Activated naive CD4-positive, alpha-beta T cell treated with anti-CD3 and anti-CD28 coated beads, Interleukin-2, amount 50 U/mL, for 24 hours (primary cell): ENCODE results near the gene EMP2.
A peak's percentile ranks its signal among the peaks of the same experiment; 100 is the strongest.
"Not testable (repeated sequence)": the region's sequence is repeated elsewhere in the genome, so short reads cannot be mapped to it uniquely, and the experiment has no call there.

Experiments used
- H3K27ac Mint-ChIP-seq: one replicate; pipeline ENCODE4 v1.8.0; 2021; ENCODE audit warnings: mild to moderate bottlenecking, mixed read lengths
- H3K27me3 Mint-ChIP-seq: one replicate; pipeline ENCODE4 v1.8.0; 2021; ENCODE audit warnings: mixed read lengths
- H3K36me3 Mint-ChIP-seq: one replicate; pipeline ENCODE4 v1.8.0; 2021; ENCODE audit warnings: mixed read lengths
- H3K4me1 Mint-ChIP-seq: one replicate; pipeline ENCODE4 v1.8.0; 2021; ENCODE audit warnings: mixed read lengths
- H3K4me3 Mint-ChIP-seq: one replicate; pipeline ENCODE4 v1.8.0; 2021; ENCODE audit warnings: mild to moderate bottlenecking, mixed read lengths
- H3K9me3 Mint-ChIP-seq: one replicate; pipeline ENCODE4 v1.8.0; 2021; ENCODE audit warnings: mixed read lengths

Gene EMP2

DNA sequence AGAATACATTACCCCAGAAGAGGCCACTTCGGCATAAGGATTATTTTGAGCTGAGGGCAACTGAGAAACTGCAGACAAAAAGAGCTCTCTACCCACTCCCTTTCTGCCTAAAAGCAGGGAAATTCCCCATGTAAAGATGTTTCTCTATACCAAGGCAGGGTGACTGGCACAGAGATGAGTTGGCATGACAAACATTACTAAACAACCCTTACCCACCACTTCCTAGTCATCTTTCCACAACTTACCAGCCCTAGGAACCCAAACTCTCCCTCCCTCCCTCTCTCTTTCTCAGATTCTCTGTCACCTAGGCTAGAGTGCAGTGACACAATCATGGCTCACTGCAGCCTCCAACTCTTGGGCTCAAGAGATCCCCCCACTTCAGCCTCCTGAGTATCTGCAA is 68.6 kb downstream of the EMP2 start:
- H3K4me1 Mint-ChIP-seq: peaks cover 9% of the 10 kb centered on the region
- H3K36me3 Mint-ChIP-seq: no peaks in the 10 kb centered on the region
- H3K4me3 Mint-ChIP-seq: no peak overlapping the region
- no peaks in the 10 kb centered on the region for H3K9me3 Mint-ChIP-seq
- H3K27ac Mint-ChIP-seq: no peak overlapping the region
- no peaks in the 10 kb centered on the region for H3K27me3 Mint-ChIP-seq

DNA sequence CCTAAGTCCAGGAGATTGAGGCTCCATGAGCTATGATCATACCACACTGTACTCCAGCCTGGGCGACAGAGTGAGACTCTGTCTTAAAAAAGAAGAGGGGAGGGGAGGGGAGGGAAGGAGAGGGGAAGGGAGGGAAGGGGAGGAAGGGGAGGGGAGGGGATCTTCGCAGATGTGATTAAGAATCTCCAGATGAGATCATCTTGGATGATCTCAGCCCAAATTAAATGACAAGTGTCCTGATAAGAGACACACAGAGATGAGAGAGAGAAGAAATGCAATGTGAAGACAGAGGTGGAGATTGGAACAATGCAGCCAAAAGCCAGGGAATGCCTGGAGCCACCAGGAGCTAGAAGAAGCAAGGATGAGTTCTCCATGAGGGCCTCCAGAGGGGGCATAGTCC is 70.1 kb downstream of the EMP2 start:
- Mint-ChIP-seq H3K27ac (peak overlapping the region; percentile 18), H3K9me3 (no peaks in the 10 kb centered on the region), H3K27me3 (no peaks in the 10 kb centered on the region), H3K36me3 (no peaks in the 10 kb centered on the region), H3K4me3 (no peak overlapping the region), H3K4me1 (peaks cover 9% of the 10 kb centered on the region)

DNA sequence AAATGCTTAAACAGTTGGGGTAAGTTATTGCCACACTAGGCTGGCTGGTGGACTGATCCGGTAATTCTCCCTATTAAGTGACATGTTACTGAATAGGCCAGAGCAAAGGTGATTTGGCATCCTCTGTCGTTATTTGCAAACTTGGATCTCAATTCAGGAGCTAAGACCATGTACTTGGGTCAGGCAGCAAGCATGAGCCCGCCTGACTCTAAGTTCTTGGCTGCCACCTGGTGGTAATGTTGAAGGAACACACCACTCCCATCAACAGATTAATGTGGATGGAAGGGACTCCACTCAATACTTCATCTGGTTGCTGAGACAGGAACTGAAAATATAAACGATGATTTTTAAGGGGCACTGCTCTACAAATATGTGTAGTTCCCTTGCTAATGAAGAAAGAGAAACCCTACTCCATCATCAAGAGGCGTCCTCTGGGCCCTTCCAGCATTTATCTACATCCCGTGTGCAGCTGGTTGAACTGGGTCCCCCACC is 70.8 kb downstream of the EMP2 start:
- Mint-ChIP-seq H3K9me3 (no peaks in the 10 kb centered on the region), H3K4me1 (peaks cover 8% of the 10 kb centered on the region), H3K4me3 (no peak overlapping the region), H3K36me3 (no peaks in the 10 kb centered on the region), H3K27ac (no peak overlapping the region), H3K27me3 (no peaks in the 10 kb centered on the region)

DNA sequence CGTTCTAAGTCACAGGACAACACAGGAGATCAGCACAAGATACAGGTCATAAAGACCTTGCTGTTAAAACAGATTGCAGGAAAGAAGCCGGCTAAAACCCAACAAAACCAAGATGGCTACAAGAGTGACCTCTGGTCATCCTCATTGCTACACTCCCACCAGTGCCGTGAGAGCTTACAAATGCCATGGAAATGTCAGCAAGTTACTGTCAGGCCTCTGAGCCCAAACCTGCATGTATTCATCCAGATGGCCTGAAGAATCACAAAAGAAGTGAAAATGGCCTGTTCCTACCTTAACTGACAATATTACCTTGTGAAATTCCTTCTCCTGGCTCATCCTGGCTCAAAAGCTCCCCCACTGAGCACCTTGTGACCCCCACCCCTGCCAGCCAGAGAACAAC is 75.1 kb downstream of the EMP2 start:
- peaks cover 20% of the 10 kb centered on the region for H3K4me1 Mint-ChIP-seq
- not testable (repeated sequence) for H3K4me3 Mint-ChIP-seq, H3K27ac Mint-ChIP-seq, H3K36me3 Mint-ChIP-seq, H3K9me3 Mint-ChIP-seq, H3K27me3 Mint-ChIP-seq

DNA sequence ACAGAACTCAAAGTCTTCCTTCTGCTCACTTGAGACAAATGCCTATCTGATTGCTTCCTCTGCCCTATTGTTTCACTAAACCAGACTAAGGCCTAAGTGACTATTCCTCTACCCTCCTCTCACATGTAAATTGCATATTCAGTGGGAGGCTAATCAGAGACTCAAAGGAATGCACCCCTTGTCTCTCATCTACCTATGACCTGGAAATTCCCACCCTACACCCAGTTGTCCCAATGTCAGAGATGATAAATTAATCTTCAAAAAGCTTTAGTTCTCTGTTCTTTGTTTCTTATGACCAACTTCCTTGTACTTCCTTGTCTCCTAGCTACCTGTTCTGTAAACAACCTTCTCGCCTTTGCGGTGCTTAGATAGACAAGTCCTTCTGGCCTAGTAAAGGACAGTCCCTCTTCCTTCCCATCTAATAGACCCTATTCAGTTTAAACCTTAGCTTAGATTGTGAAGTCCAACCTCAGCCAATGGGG is 76.0 kb downstream of the EMP2 start:
- Mint-ChIP-seq H3K27ac (no peak overlapping the region), H3K36me3 (no peaks in the 10 kb centered on the region), H3K4me3 (no peak overlapping the region), H3K4me1 (peaks cover 16% of the 10 kb centered on the region), H3K9me3 (no peaks in the 10 kb centered on the region), H3K27me3 (no peaks in the 10 kb centered on the region)

DNA sequence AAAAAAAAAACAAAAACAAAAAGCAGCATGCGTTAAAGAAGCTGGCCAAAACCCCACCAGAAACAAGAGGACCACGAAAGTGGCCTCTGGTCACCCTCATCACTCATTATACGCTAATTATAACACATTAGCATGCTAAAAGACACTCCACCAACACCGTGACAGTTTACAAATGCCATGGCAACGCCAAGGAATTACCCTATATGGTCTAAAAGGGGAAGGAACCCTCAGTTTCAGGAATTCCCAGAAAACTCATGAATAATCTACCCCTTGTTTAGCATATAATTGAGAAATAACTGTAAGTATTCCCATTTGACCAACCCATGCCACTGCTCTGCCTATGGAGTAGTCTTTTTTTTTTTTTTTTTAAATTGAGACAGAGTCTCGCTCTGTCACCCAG is 77.6 kb downstream of the EMP2 start:
- H3K27ac Mint-ChIP-seq: no peak overlapping the region
- no peaks in the 10 kb centered on the region for H3K27me3 Mint-ChIP-seq
- peaks cover 16% of the 10 kb centered on the region for H3K4me1 Mint-ChIP-seq
- H3K4me3 Mint-ChIP-seq: no peak overlapping the region
- H3K9me3 Mint-ChIP-seq: no peaks in the 10 kb centered on the region
- no peaks in the 10 kb centered on the region for H3K36me3 Mint-ChIP-seq

DNA sequence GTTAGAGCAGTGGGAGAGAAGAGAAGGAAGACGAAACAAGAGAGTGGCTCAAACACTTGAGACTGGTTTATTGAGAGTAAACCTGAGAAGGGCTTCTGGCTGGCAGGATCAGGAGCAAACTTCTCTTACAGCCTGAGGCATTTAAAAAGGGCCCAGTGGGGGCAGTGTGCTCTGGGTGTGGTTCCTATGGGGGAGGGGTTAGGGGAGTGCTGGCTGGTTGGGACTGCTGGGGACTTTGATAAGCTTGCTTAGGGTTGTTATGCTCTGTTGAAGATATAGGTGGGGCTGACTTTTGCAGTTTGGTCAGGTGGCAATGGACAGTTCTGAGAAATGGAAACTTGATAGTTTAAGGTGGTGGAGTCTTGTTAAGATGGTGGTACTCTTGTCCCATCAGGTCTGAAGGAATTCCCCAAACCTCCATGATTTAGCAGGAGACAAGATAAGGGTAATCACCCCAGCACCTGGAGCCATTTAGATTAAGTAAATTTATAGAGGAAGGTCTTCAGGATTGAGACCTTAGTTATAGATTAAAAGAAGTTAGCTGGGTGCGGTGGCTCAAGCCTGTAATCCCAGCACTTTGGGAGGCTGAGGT is 79.3 kb downstream of the EMP2 start:
- H3K36me3 Mint-ChIP-seq: no peaks in the 10 kb centered on the region
- H3K27me3 Mint-ChIP-seq: no peaks in the 10 kb centered on the region
- peaks cover 16% of the 10 kb centered on the region for H3K4me1 Mint-ChIP-seq
- H3K4me3 Mint-ChIP-seq: no peak overlapping the region
- H3K27ac Mint-ChIP-seq: no peak overlapping the region
- H3K9me3 Mint-ChIP-seq: no peaks in the 10 kb centered on the region

DNA sequence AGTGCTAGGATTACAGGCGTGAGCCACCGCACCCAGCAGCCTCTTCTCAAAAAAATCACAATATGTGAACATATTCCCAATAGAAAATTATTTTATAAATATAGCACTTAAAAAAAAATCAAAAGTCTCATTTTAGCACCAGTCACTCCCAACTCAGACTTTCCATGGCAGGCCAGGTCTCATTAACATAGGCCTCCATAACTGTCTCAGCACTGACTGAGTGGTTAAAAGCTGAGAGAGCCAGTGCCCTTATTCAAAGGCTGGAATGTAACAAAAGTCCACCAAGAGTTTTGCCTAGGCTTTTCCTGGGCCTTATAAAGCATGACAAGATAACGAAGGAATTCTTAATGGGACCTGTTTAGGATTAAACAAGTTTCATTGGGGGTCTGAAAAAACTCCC is 79.8 kb downstream of the EMP2 start:
- Mint-ChIP-seq H3K36me3 (no peaks in the 10 kb centered on the region), H3K27ac (no peak overlapping the region)

DNA sequence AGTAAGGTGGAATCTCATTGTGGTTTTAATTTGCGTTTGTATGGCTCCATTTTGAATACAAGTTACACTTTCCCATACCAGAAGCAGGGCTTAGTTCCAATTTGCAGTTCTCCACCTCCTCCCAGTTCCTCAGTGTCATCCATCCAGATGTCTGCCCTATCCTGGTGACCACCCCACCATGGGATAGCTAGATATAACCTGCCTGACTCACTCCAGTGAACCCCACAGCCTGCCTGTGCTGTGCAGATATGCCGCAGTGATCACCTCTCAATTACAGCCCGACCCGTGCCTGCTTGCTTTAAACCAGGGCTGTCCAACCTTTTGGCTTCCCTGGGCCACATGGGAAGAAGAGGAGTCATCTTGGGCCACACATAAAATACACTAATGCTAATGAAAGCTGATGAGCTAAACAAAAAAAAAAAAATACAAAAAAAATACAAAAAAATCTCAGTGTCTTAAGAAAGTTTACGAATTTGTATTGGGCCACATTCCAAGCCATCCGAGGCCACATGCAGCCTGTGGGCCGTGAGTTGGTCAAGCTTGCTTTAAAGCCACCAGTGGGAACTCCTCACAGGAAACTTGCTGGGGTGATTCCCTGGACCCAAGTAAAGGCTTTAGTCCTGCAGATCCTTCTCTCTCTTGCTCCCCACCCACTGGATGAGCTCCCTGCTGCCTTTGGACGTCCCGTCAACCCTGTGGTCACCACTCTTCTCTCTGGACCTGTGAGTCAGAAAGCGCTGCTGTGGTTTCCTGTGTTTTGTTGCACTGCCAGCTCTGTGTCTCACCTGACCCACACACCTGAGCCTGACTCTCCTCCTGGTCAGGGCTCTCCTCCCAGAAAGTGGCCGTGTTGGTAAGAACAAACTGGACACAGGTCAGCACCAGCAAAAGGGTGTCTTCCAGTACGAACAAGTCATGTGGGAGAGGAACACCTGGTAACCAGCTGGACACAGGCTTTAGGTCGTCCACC is 83.0 kb downstream of the EMP2 start:
- Mint-ChIP-seq H3K27me3 (no peaks in the 10 kb centered on the region), H3K27ac (no peak overlapping the region), H3K9me3 (peaks cover 10% of the 10 kb centered on the region), H3K4me3 (no peak overlapping the region), H3K4me1 (peaks cover 7% of the 10 kb centered on the region), H3K36me3 (peaks cover 5% of the 10 kb centered on the region)

More for the DNA sequence above, 79.8 kb downstream of the EMP2 start:
- peaks cover 16% of the 10 kb centered on the region for H3K4me1 Mint-ChIP-seq
- H3K27me3 Mint-ChIP-seq: no peaks in the 10 kb centered on the region
- H3K9me3 Mint-ChIP-seq: no peaks in the 10 kb centered on the region
- H3K4me3 Mint-ChIP-seq: no peak overlapping the region

DNA sequence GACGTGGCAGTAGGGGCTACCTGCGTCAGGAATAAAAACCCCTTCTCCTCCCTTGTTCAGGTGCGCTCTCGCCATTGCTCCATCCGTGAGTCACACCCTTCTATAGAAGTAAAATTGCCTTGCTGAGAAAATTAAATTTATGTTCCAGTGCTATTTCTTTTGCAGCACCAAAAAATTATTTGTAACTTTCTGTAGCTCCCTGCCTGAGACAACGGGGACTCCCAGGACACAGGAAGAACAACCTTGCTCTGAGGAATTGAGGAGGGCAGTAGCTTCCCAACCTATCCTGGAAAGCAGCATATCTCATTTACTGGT is 85.4 kb downstream of the EMP2 start:
- H3K4me3 Mint-ChIP-seq: no peak overlapping the region
- no peak overlapping the region for H3K27ac Mint-ChIP-seq
- peaks cover 10% of the 10 kb centered on the region for H3K9me3 Mint-ChIP-seq
- H3K27me3 Mint-ChIP-seq: no peaks in the 10 kb centered on the region
- no peaks in the 10 kb centered on the region for H3K4me1 Mint-ChIP-seq
- H3K36me3 Mint-ChIP-seq: peaks cover 5% of the 10 kb centered on the region

DNA sequence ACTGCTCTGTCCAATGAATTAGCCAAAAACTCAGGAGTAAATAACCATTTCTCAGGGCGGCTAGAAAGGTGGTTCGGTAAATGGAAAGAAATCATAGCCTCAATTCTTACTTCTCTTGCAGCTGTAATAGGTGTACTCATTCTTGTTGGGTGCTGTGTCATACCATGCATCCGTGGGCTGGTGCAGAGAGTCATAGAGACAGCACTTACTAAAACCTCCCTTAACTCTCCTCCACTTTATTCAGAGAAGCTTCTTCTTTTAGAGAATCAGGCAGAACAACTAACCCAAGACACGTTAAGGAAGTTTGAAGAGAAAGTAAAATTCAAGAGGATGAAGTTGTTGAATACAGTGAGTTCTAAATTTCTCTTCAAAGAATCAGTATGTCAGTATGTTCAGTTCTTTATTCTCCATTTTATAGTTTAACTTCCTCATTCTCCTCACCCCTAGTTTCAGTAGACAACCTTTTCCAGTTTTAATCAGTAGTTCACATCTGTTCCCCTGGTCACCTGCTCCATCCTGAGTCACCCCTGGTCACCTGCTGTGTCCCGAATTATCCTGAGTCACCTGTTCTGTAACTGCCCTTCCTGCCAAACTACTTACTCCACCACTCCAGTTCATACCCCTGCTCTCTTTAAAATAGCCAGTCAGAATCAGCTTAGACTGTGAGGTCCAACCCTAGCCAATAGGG is 85.9 kb downstream of the EMP2 start:
- Mint-ChIP-seq H3K9me3 (peaks cover 10% of the 10 kb centered on the region), H3K27ac (no peak overlapping the region)

DNA sequence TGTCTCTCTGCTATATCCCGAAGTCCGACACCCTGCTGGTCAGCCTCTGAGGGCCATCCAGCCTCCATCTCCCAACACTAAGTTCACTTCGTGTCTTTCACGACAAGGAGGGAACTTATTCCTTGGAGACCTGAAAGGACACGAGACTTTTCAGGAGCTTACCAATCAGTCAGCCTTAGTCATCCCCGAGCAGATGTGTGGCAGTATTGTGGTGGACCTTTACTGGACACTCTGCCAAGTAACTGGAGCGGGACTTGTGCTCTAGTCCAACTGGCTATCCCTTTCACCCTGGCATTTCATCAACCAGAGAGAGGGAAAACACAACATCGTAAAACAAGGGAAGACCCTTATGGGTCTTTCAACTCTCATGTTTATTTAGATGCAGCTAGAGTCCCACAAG is 87.1 kb downstream of the EMP2 start:
- H3K4me1 Mint-ChIP-seq: no peaks in the 10 kb centered on the region
- H3K27ac Mint-ChIP-seq: no peak overlapping the region
- H3K4me3 Mint-ChIP-seq: no peak overlapping the region
- peaks cover 10% of the 10 kb centered on the region for H3K9me3 Mint-ChIP-seq
- H3K27me3 Mint-ChIP-seq: no peaks in the 10 kb centered on the region
- peaks cover 5% of the 10 kb centered on the region for H3K36me3 Mint-ChIP-seq

More for the DNA sequence above, 85.9 kb downstream of the EMP2 start:
- H3K4me1 Mint-ChIP-seq: no peaks in the 10 kb centered on the region
- peaks cover 5% of the 10 kb centered on the region for H3K36me3 Mint-ChIP-seq
- no peak overlapping the region for H3K4me3 Mint-ChIP-seq
- H3K27me3 Mint-ChIP-seq: no peaks in the 10 kb centered on the region

DNA sequence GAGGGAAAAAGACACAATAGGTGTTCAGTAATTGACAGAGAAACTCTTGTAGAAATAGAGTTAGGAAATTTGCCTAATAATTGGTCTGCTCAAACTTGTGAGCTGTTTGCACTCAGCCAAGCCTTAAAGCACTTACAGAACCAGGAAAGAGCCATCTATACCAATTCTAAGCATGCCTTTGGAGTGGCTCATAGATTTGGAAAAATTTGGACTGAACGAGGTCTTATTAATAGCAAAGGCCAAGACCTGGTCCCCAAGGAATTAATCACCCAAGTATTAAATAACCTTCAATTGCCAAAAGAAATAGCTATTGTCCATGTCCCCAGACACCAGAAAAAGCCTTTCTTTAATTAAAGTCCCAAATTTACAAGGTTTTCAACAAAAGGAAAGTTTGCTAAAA is 90.3 kb downstream of the EMP2 start:
- H3K36me3 Mint-ChIP-seq: peaks cover 10% of the 10 kb centered on the region
- H3K4me3 Mint-ChIP-seq: no peak overlapping the region
- H3K9me3 Mint-ChIP-seq: peaks cover 18% of the 10 kb centered on the region
- no peaks in the 10 kb centered on the region for H3K27me3 Mint-ChIP-seq
- H3K27ac Mint-ChIP-seq: no peak overlapping the region
- H3K4me1 Mint-ChIP-seq: no peaks in the 10 kb centered on the region

DNA sequence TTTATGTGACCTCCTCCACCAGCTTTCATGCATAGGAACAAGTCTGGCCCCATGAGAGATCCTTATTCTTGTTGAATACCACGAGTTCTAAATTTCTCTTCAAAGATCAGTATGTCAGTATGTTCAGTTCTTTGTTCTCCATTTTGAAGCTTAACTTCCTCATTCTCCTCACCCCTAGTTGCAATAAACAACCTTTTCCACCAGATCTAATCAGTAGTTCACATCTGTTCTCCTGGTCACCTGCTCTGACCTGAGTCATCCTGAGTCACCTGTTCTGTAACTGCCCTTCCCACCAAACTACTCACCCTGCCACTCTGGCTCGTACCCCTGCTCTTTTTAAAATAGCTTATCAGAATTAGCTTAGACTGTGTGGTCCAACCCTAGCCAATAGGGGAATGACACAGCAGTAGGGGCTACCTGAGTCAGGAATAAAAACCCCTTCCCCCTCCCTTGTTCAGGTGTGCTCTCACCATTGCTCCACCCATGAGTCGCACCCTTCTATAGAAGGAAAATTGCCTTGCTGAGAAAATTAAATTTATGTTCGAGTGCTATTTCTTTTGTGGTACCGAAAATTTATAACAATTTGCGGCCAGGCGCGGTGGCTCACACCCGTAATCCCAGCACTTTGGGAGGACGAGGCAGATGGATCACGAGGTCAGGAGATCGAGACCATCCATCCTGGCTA is 94.6 kb downstream of the EMP2 start:
- no peaks in the 10 kb centered on the region for H3K4me1 Mint-ChIP-seq
- no peak overlapping the region for H3K27ac Mint-ChIP-seq
- H3K9me3 Mint-ChIP-seq: peaks cover 15% of the 10 kb centered on the region
- no peak overlapping the region for H3K4me3 Mint-ChIP-seq
- H3K36me3 Mint-ChIP-seq: peaks cover 19% of the 10 kb centered on the region
- no peaks in the 10 kb centered on the region for H3K27me3 Mint-ChIP-seq

DNA sequence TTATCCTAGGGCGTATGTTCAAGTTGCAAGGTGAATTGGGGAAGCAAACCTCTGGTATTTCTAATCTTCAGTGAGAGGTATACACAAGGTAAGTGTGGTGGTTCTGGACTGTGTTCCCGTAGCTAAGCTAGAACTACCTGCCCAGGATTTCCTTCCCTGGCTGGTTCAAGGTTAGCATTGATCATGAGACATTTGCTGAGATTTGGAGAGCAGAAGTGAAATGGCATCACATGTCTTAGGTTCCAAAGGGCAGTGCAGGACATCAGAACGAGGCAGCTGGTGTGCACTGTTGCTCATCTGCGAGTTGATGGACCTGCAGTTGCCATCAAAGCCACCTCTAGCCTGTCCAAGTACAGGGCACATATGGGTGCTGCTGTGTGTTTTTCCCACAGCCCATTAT is 95.2 kb downstream of the EMP2 start:
- H3K36me3 Mint-ChIP-seq: peaks cover 24% of the 10 kb centered on the region
- H3K9me3 Mint-ChIP-seq: peaks cover 15% of the 10 kb centered on the region
- no peak overlapping the region for H3K27ac Mint-ChIP-seq
- H3K27me3 Mint-ChIP-seq: no peaks in the 10 kb centered on the region
- no peak overlapping the region for H3K4me3 Mint-ChIP-seq
- H3K4me1 Mint-ChIP-seq: no peaks in the 10 kb centered on the region
